ENCODE measurements around the gene APOL2.

Gene APOL2

GRCh38 chr22:36182056-36182455 lies 57.3 kb downstream of the APOL2 start:
- H3K4me3 ChIP-seq (ENCODE audit: low read depth, low read length), result no peak overlapping the region
- H3K36me3 ChIP-seq, result no peaks in the 10 kb centered on the region
- no peaks in the 10 kb centered on the region for H3K4me1 ChIP-seq
- H3K27me3 ChIP-seq, result no peaks in the 10 kb centered on the region
- no peak for TF ChIP-seq CTCF (IDR thresholded peaks at IDR 0.05; ENCODE audit: low read depth, low read length)
- no peaks in the 10 kb centered on the region for H3K9me3 ChIP-seq
- no peak for DNase-seq

GRCh38 chr22:36180928-36181327 lies 58.4 kb downstream of the APOL2 start:
- Histone ChIP-seq H3K4me1 (no peaks in the 10 kb centered on the region), H3K4me3 (ENCODE audit: low read depth, low read length) (no peak overlapping the region), H3K27me3 (no peaks in the 10 kb centered on the region), H3K9me3 (no peaks in the 10 kb centered on the region), H3K36me3 (no peaks in the 10 kb centered on the region)
- TF ChIP-seq CTCF (IDR thresholded peaks at IDR 0.05; ENCODE audit: low read depth, low read length), result no peak
- DNase-seq, result no peak

GRCh38 chr22:36180038-36180880 lies 59.1 kb downstream of the APOL2 start:
- no peaks in the 10 kb centered on the region for H3K9me3 ChIP-seq
- no peak overlapping the region for H3K4me3 ChIP-seq (ENCODE audit: low read depth, low read length)
- no peaks in the 10 kb centered on the region for H3K4me1 ChIP-seq
- H3K27me3 ChIP-seq, result no peaks in the 10 kb centered on the region
- DNase-seq, result peak; percentile 91
- H3K36me3 ChIP-seq, result no peaks in the 10 kb centered on the region
- peak; percentile 90 for TF ChIP-seq CTCF (IDR thresholded peaks at IDR 0.05; ENCODE audit: low read depth, low read length)

GRCh38 chr22:36177160-36177559 lies 62.2 kb downstream of the APOL2 start:
- no peaks in the 10 kb centered on the region for H3K36me3 ChIP-seq

More at GRCh38 chr22:36177160-36177559, 62.2 kb downstream of the APOL2 start:
- Histone ChIP-seq H3K9me3 (no peaks in the 10 kb centered on the region), H3K4me1 (no peaks in the 10 kb centered on the region), H3K27me3 (no peaks in the 10 kb centered on the region), H3K4me3 (ENCODE audit: low read depth, low read length) (no peak overlapping the region)
- no peak for DNase-seq
- no peak for TF ChIP-seq CTCF (IDR thresholded peaks at IDR 0.05; ENCODE audit: low read depth, low read length)

Measured in BE2C (cell line).